GM12801 (cell line): ENCODE results near the gene OLFM2.

Experiments
- TF ChIP-seq, protein P1 (sequence below): IDR thresholded peaks from one replicate; pipeline ENCODE4 v1.5.1; 2011; ENCODE audit warnings: control low read depth; ENCODE audit not compliant: insufficient read length; ENCODE audit errors: extremely low read depth

OLFM2 gene

DNA sequence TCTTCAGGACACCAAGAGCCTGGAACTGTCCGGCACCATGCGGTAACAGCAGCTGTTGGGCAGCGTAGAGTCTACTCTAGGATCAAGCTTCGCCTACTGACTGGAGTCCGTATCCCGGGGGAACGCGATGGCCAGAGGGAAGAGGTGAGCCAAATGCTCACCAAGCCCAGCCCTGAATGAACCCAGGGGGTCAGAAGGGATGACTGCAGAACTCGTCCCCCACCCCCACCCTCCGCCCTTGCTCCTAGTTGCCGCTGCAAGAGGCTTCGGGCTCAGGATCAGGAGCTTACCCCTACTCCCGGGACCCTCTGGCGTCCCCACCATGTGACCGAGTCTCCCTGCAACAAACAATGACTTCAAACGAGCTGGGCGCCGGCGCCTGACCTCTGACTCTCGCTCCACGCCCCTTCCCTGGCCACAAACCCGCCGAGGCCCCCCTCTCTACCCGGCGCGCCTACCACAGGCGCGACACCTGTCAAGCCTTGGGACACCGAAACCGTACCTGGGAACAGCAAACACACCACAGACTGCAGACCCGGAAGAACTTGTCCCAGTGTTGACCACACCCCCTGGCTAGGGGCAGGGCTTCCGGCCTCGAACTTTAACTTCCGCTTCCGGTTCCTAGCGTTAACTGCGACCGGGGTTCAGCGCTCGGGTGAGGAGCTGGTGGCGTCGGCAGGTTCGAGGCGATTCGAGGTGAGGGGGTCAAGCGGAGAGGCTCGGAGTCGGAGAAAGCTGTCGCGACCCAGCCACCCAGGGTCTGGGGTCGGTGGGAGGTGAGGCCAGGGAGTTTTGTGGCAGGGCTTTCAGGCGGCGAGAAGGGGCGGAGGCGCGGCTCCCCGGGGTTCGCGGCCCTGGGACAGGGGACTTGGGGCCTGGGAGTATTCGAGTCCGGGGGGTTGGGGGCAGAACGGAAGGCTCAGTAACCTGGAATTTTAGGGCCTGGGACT is 108.8 kb downstream of the OLFM2 start, which contains the start of gene UBL5:
TSS of gene UBL5 (plus strand) at position 630 of the 950 bp plus-strand sequence. CDS start 420 bp downstream, outside the sequence.
- TF ChIP-seq, protein P1, sequence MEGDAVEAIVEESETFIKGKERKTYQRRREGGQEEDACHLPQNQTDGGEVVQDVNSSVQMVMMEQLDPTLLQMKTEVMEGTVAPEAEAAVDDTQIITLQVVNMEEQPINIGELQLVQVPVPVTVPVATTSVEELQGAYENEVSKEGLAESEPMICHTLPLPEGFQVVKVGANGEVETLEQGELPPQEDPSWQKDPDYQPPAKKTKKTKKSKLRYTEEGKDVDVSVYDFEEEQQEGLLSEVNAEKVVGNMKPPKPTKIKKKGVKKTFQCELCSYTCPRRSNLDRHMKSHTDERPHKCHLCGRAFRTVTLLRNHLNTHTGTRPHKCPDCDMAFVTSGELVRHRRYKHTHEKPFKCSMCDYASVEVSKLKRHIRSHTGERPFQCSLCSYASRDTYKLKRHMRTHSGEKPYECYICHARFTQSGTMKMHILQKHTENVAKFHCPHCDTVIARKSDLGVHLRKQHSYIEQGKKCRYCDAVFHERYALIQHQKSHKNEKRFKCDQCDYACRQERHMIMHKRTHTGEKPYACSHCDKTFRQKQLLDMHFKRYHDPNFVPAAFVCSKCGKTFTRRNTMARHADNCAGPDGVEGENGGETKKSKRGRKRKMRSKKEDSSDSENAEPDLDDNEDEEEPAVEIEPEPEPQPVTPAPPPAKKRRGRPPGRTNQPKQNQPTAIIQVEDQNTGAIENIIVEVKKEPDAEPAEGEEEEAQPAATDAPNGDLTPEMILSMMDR: no peak

DNA sequence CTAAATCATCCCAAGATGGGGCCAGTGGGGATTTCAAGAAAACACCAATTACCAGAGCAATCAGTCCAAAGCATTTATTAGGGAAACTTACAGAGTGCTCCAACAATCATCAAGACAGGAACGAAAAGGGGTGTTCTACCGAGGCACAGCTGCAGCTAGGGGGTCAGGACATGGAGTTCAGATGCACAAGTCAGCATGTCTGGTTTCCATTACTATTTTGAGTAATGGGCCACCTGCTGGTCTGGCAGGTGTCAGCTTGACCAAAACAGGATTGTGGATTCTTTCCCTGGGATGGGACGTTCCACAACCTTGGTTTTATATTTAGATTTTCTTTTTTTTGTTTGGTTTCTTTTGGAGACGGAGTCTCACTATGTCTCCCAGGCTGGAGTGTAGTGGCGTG is 112.5 kb downstream of the OLFM2 start:
- TF ChIP-seq, protein P1: no peak

GRCh38 chr19:9819596-9819909 is 116.8 kb downstream of the OLFM2 start:
- TF ChIP-seq, protein P1: no peak

DNA sequence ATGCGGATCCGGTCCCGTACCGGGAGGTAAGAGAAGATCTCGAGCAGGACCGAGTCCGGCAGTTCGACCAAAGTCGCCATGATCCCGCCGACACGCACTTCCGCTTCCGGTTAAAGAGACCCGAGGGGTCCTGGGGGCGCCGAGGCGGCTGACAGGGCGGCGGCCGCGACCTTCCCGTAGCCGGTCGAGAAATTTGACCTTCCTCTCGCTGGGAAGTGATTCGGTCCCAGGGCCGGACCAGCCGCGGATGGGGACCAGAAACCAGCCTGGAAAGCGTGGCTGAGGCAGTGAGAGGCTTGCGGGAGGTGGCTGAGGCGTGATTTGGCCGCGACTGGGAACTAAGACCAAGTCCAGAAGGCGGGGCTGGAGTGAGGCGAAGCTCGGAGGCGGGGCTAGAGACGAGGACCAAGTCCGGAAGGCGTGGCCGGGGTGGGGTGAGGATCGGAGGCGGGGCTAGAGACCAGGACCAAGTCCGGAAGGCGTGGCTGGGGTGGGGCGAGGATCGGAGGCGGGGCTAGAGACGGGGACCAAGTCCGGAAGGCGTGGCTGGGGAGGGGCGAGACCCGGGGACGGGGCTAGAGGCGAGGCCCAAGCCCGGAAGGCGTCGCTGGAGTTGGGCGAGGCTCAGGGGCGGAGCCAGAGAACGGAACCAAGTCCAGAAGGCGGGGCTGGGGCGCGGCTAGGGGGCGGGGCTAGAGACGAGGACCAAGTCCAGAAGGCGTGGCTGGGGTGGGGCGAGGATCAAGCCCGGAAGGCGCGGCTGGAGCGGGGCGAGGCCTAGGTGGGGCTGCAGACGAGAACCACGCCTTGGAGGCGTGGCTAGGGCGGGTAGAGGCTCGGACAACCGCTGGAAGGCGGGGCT is 117.3 kb downstream of the OLFM2 start, which contains the start of gene FBXL12:
TSS of gene FBXL12 (minus strand) at position 346 of the 862 bp plus-strand sequence. CDS start at position 80, 266 bp downstream.
- TF ChIP-seq, protein P1: no peak

- TF ChIP-seq, protein P1: no peak
These were observed 118.1 kb downstream of the OLFM2 start for GRCh38 chr19:9818175-9818733.

GRCh38 chr19:9811139-9811538 is 125.2 kb downstream of the OLFM2 start:
- TF ChIP-seq, protein P1: no peak
